Lower leg skin (tissue), 3 donors: Measurements from ENCODE around the gene POTEJ.
"Not testable (repeated sequence)": the region's sequence is repeated elsewhere in the genome, so short reads cannot be mapped to it uniquely, and the experiment has no call there.

Experiments
- POLR2A ChIP-seq, 2 donors: fragments of 450-650 bp; IDR thresholded peaks; one replicate each; pipeline ENCODE4 v1.6.1; 2016 to 2017; ENCODE audit warnings: antibody characterized with exemption in 2 of 2, mild to moderate bottlenecking in 1 of 2, moderate library complexity in 1 of 2
- TF ChIP-seq, protein P1 (sequence below), 3 donors: fragments of 450-650 bp; IDR thresholded peaks; one replicate each; pipeline ENCODE4 v1.5.1; 2016; ENCODE audit warnings: antibody characterized with exemption in 3 of 3, mild to moderate bottlenecking in 3 of 3, moderate library complexity in 2 of 3

DNA sequence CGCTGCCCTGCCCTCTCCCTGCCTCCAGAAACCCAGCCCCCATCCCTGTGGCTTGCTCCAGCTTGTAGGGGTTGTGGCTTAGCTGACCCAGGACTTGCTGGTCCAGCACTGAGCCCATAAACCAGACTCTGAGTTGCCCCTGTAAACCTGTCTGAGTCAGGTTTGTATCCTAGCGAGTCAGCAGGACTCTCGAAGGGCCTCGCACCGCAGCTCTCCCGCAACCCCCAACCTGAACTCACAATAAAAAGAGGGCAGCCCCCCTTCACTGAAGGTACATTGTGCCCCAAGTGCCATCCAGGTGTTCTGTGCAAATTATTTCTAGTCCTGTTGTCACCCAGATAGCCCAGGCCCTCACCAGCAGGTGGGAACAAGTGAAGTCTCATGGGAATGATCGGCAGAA lies 29.7 kb upstream of the POTEJ start:
- TF ChIP-seq, protein P1, sequence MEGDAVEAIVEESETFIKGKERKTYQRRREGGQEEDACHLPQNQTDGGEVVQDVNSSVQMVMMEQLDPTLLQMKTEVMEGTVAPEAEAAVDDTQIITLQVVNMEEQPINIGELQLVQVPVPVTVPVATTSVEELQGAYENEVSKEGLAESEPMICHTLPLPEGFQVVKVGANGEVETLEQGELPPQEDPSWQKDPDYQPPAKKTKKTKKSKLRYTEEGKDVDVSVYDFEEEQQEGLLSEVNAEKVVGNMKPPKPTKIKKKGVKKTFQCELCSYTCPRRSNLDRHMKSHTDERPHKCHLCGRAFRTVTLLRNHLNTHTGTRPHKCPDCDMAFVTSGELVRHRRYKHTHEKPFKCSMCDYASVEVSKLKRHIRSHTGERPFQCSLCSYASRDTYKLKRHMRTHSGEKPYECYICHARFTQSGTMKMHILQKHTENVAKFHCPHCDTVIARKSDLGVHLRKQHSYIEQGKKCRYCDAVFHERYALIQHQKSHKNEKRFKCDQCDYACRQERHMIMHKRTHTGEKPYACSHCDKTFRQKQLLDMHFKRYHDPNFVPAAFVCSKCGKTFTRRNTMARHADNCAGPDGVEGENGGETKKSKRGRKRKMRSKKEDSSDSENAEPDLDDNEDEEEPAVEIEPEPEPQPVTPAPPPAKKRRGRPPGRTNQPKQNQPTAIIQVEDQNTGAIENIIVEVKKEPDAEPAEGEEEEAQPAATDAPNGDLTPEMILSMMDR (IDR thresholded peaks at IDR 0.05), result not testable (repeated sequence)
- TF ChIP-seq POLR2A (IDR thresholded peaks at IDR 0.05), result not testable (repeated sequence)
